HUES48 (cell line): Measurements from ENCODE around the gene PCNX2.

ENCODE experiments used
- H3K27ac ChIP-seq: one replicate; pipeline ENCODE4 v1.7.0; 2013; ENCODE audit warnings: low read depth, low read length, inconsistent platforms
- H3K27me3 ChIP-seq: 2 replicates; pipeline ENCODE4 v1.6.1; 2013; ENCODE audit warnings: mild to moderate bottlenecking, low read length; ENCODE audit not compliant: control insufficient read depth, insufficient read depth
- H3K36me3 ChIP-seq: 2 replicates; pipeline ENCODE4 v1.6.1; 2013; ENCODE audit warnings: low read length; ENCODE audit not compliant: control insufficient read depth, insufficient read depth
- H3K4me1 ChIP-seq: 2 replicates; pipeline ENCODE4 v1.6.1; 2013; ENCODE audit warnings: mild to moderate bottlenecking, low read length; ENCODE audit not compliant: control insufficient read depth, insufficient read depth
- H3K4me3 ChIP-seq: 2 replicates; pipeline ENCODE4 v1.5.1; 2013; ENCODE audit warnings: mild to moderate bottlenecking, low read depth, low read length
- H3K9ac ChIP-seq: 2 replicates; pipeline ENCODE4 v1.6.1; 2013; ENCODE audit warnings: mild to moderate bottlenecking, low read depth, low read length, moderate library complexity
- H3K9me3 ChIP-seq: 2 replicates; pipeline ENCODE4 v1.6.1; 2013; ENCODE audit warnings: low read length; ENCODE audit not compliant: control insufficient read depth, insufficient read depth

The PCNX2 gene

DNA sequence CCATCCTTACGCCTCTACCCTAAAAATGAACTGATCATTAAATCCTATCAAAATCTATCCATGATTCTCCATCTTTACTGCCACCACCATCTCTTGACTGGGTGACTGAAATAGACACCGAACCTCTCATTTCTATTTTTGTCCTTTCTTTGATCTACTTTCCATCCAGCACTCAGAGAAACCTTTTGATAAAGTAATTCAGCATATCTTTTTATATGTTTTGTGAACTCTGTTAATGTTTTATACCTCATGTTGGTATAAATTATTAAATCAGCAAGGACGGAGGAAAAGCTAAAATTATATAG, 13.0 kb downstream of the PCNX2 start:
- Histone ChIP-seq H3K27ac (no peak overlapping the region), H3K4me3 (no peak overlapping the region), H3K9me3 (no peaks in the 10 kb centered on the region), H3K4me1 (peaks cover 7% of the 10 kb centered on the region; the same call in 1 of the 2 replicates), H3K36me3 (peaks cover 8% of the 10 kb centered on the region), H3K9ac (no peak overlapping the region), H3K27me3 (no peaks in the 10 kb centered on the region)

DNA sequence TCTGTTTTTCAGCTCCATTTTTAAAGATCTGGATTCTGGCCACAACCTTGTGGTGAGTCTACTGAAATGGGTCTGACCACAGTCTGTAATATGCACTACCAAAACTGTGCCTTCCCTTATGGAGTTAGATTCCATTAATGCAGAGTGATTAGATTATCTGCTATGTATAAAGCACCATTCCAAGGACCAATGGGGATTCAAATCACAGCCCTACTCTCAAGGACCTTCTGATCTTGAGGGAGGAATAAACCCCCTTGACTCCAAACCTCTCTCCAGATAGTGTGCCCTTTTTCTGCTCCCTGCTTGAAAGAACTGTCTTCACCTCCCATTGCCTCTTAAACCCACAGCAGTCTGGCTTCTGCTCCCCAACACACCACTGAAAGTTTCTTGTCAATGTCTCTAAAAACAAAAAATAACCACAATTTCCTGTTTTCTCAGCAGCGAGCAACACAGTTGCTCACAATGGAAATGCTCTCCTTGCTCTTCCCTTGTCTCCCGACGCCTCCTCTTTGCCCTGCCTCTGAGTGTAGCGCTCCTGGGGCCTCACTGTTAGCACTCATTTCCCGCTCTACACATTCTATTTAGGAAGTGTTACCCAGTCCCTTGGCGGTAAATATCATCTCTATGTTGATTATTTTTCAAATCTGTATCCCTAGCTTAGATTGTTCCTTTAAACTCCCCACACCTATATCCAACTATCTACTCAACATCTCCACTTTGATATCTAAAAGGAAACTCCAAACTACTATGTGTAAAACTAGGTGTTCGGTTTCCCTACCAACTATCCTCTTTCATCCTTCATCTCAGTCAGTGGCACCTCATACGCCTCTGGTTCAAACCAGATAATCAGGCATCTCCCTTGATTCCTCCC, 13.6 kb downstream of the PCNX2 start:
- peaks cover 7% of the 10 kb centered on the region; the same call in 1 of the 2 replicates for H3K4me1 ChIP-seq
- H3K9ac ChIP-seq, result no peak overlapping the region
- H3K9me3 ChIP-seq, result no peaks in the 10 kb centered on the region
- H3K27me3 ChIP-seq, result no peaks in the 10 kb centered on the region
- no peak overlapping the region for H3K4me3 ChIP-seq
- H3K36me3 ChIP-seq, result 0 out of 2 replicates have a peak, but pooled peaks cover 4% of the 10 kb centered on the region
- no peak overlapping the region for H3K27ac ChIP-seq

DNA sequence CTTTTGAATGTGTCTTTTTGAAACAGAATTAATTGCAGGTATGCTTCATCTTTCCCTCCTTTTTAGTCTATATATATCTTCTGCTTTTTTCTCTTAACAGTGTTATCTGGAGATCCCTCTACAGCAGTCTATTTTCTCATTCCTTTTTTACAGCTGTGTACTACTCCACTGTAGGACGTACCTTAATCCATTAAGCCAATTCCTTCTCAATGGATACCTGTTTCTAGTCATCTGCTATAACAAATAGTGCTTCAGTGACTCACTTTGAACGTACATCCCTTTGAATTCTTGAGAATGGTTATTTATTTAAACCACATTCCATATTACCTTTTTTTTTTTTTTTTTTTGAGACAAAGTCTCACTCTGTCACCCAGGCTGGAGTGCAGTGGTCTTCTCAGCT, 15.6 kb downstream of the PCNX2 start:
- no peak overlapping the region for H3K9ac ChIP-seq
- no peaks in the 10 kb centered on the region for H3K27me3 ChIP-seq
- H3K9me3 ChIP-seq, result no peaks in the 10 kb centered on the region
- peaks cover 7% of the 10 kb centered on the region; the same call in 1 of the 2 replicates for H3K4me1 ChIP-seq
- H3K27ac ChIP-seq, result no peak overlapping the region
- no peak overlapping the region for H3K4me3 ChIP-seq
- H3K36me3 ChIP-seq, result peaks cover 4% of the 10 kb centered on the region; the same call in 1 of the 2 replicates

DNA sequence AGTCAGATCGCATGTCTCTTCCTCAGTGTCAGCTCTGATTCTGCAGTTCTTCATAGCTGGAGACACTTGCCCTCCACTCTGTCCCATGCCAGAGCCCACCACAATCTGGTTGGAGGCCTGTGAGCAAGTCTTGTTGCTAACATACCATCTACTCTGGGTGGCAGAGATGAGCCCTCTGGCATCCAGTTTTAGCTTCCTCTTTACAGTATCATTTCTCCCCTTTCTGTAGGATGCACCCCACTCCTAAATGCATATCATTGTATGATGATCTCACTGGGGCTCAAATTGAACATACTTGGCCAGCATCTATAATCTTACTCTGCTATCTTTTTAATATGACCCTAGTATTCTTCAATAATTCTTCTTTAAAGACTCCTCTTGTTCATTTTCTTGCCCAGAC, 16.9 kb downstream of the PCNX2 start:
- H3K27ac ChIP-seq, result no peak overlapping the region
- H3K9me3 ChIP-seq, result no peaks in the 10 kb centered on the region
- peaks cover 4% of the 10 kb centered on the region; the same call in 1 of the 2 replicates for H3K36me3 ChIP-seq
- no peak overlapping the region for H3K9ac ChIP-seq
- peaks cover 16% of the 10 kb centered on the region; the same call in 1 of the 2 replicates for H3K4me1 ChIP-seq
- H3K27me3 ChIP-seq, result no peaks in the 10 kb centered on the region
- H3K4me3 ChIP-seq, result no peak overlapping the region

DNA sequence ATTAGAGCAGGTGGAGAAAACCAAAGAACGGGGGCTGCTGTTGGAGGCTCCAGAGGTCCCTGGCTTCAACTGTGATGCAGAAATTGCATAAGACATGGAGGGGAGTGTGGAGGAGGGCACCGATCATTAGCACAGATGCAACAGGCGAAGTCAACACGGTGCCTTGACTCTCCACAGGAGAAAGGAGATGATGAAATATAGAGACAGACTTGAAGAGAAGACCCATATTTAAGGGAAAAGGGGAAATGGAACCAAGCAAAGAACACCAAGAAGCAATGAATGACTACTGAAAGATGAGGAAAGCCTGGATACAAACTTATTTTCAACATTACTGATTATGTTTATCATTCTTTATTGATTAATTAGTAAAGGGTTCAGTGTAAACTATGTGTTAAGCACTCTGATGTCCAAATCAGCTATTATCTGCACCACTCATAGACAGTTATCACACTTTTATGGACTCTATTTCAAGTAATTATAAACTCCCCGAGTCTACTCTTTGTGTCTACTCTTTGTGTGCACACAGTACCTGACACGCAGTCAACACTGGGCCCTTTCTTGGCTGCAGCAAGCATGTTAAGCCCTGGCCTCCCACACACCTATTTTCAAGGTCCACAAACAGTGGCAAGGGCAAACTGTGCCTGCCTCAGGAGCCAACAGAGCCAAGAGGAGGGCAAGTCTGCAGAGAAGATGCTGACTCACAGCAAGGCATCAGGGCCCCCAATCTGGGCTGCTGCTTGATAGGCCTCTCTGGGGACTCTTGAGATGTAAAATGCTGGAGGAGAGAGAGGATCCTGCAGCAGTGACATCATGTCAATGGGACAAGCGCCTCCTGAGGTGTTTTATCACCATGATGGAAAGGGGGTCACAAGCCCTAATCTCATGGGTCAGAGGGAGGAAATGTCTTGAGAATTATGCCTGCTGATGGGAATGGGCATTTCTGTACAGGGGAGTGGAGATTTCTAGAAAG, 17.6 kb downstream of the PCNX2 start:
- Histone ChIP-seq H3K27me3 (no peaks in the 10 kb centered on the region), H3K4me1 (peaks cover 19% of the 10 kb centered on the region), H3K9me3 (no peaks in the 10 kb centered on the region), H3K4me3 (no peak overlapping the region), H3K9ac (no peak overlapping the region), H3K36me3 (peaks cover 4% of the 10 kb centered on the region; the same call in 1 of the 2 replicates), H3K27ac (no peak overlapping the region)

DNA sequence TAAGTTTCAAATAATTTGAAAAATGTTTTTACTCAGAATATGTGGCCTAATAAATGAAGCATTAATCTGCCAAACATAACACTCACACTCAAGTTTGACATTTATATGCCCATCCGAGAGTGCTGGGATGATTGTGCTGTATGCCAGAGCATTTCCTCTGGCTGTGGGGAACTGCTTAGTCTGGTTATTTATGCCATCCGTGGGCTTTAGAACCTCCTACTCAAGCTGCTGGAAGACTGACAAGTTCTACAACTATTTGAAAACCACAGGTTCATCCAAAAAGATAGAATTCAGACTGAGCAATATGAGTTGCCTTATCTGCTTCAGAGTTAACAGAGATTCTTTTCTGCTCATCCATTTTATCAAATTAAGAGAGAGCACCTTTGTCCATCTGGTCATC, 25.9 kb downstream of the PCNX2 start:
- Histone ChIP-seq H3K27me3 (no peaks in the 10 kb centered on the region), H3K27ac (no peak overlapping the region), H3K9ac (no peak overlapping the region), H3K4me1 (peaks cover 8% of the 10 kb centered on the region; the same call in 1 of the 2 replicates), H3K4me3 (no peak overlapping the region), H3K9me3 (no peaks in the 10 kb centered on the region), H3K36me3 (peaks cover 27% of the 10 kb centered on the region)

DNA sequence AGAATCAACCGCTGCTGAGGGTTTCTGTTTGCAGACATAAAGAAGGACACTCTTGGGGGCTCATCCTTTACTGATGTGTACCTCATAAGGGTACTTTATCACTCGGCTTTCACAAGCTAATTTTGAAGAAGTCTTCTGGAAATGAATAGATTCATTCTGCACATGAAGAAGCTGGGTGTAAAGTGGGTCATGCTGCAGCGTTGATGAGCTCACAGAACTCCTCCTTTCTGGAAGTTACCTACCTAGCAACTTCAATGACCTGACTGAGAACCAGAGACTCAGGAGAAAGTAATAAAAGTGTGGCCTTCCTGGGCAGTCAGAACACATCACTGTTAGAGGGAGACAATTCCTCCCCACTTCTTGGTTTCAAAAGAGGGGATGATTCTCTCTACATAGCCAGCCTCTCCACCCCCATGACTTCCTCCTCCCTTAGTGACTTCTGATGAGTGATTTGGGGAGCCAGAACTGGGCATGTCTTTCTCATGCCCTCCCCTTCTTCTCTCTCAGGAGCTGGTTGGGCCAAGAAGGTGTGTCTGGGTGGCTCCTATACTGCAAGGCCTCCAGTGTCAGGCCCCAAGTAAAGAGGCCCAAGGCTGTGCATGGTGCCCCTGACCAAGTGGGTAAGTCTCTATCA, 27.0 kb downstream of the PCNX2 start:
- Histone ChIP-seq H3K27me3 (no peaks in the 10 kb centered on the region), H3K36me3 (peaks cover 31% of the 10 kb centered on the region), H3K9me3 (no peaks in the 10 kb centered on the region), H3K9ac (no peak overlapping the region), H3K27ac (no peak overlapping the region), H3K4me3 (no peak overlapping the region), H3K4me1 (peaks cover 3% of the 10 kb centered on the region; the same call in 1 of the 2 replicates)

DNA sequence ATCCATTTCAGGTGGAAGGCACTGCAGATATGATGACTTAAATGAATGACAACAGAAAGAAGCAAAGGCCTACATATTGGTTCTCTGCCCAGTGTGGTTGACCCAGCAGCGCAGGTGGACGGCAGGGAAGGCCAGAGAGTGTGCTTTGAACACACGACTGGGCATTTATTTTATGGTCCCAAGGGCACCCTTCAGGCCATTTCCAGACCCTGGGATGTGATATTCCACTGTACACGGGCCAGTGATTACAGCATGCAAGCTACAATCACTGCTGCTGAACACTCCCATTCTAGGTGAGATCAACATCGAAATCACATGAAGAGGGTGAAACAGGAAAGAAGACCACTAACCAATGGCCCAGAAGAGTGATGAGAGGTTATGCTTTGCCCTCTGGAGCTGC, 33.8 kb downstream of the PCNX2 start:
- Histone ChIP-seq H3K9me3 (no peaks in the 10 kb centered on the region), H3K4me3 (no peak overlapping the region), H3K27ac (no peak overlapping the region), H3K27me3 (no peaks in the 10 kb centered on the region), H3K36me3 (peaks cover 70% of the 10 kb centered on the region), H3K9ac (no peak overlapping the region), H3K4me1 (no peaks in the 10 kb centered on the region; the same call in 1 of the 2 replicates)

DNA sequence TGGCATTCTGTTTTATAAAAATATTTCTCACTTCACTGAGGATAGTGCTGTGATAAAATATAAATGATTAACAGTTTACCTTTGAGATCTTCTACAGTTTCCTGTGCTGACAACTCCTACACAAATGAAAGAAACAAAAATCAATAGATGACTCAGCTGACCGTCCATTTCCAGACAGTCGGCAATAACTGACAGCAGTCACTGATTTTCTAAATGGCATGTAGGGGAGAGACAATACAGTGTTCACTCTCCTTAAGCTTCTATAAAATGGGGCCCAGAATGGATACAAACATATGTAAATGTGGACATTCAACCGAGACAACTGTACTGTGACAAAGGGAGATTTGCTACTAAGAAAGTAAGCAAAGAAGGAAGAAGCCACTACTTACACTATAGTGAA, 34.3 kb downstream of the PCNX2 start:
- Histone ChIP-seq H3K9ac (no peak overlapping the region), H3K36me3 (peaks cover 73% of the 10 kb centered on the region), H3K27ac (no peak overlapping the region), H3K4me1 (no peaks in the 10 kb centered on the region; the same call in 1 of the 2 replicates), H3K4me3 (no peak overlapping the region), H3K9me3 (no peaks in the 10 kb centered on the region), H3K27me3 (no peaks in the 10 kb centered on the region)

DNA sequence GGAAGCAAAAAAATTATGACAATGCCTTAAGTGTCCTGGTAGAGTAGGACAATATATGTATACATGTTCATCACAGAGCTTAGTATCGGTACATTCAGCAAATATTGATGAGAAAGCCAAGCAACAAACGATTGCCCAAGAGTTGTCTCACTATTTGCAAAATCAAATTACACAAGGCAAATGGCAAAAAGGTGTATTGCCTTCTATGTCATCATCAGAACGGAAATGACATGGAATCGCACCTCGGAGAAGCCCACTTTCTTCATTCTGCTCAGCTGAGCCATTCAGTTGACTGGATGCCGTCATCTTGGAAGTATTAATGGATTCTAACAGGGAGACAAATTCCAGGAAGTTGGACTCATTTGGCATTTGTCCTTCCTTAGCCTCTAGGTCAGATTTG, 37.7 kb downstream of the PCNX2 start:
- no peak overlapping the region for H3K9ac ChIP-seq
- no peaks in the 10 kb centered on the region; the same call in 1 of the 2 replicates for H3K4me1 ChIP-seq
- no peak overlapping the region for H3K27ac ChIP-seq
- no peaks in the 10 kb centered on the region for H3K27me3 ChIP-seq
- H3K36me3 ChIP-seq, result peaks cover 92% of the 10 kb centered on the region
- H3K9me3 ChIP-seq, result no peaks in the 10 kb centered on the region
- no peak overlapping the region for H3K4me3 ChIP-seq
